HG02588 (cell line): ENCODE data around the gene BDP1.
A peak's percentile ranks its signal among the peaks of the same experiment; 100 is the strongest.
"Not testable (repeated sequence)": the region's sequence is repeated elsewhere in the genome, so short reads cannot be mapped to it uniquely, and the experiment has no call there.

Experiments used
- ATAC-seq: cut with Tn5 transposase; IDR thresholded peaks from one replicate; pipeline ENCODE4 v1.9.1; 2021; ENCODE audit warnings: mild to moderate bottlenecking, moderate library complexity; ENCODE audit not compliant: unreplicated experiment

Gene BDP1

DNA sequence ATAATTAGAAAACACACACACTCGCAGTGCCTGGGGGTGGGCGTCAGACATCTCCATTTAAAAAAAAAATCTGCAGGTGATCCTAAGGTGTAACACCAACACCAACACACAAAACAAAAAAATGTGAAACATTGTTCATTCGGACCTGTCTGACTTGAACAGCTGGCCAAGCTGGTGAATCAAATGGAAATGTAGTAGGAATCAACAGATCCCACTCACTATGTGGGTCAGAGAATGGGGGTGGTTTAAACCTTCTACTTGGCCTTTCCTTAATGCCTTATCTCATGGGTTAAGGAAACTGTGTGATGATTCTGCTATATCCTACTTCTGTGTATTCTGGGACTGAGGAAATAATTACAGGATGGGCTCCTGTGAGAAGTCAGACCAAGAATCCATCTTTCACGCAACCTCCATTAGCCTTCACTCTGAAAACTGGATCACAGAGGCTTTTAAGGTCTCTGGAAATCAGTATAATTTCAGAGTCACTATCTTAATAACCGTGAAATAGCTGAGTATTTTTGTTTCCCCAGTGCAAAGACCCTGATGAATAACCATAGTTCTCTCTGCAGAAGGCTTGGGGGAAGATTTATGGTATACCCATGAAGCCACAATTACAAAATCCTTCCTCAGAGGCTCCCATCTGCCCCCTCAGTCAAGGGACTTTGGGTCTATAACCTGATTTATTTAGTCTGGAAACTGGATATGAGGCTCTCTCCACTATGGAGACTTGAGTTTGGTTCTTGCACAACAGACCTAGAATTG lies 114.5 kb downstream of the BDP1 start:
- no peak for ATAC-seq

DNA sequence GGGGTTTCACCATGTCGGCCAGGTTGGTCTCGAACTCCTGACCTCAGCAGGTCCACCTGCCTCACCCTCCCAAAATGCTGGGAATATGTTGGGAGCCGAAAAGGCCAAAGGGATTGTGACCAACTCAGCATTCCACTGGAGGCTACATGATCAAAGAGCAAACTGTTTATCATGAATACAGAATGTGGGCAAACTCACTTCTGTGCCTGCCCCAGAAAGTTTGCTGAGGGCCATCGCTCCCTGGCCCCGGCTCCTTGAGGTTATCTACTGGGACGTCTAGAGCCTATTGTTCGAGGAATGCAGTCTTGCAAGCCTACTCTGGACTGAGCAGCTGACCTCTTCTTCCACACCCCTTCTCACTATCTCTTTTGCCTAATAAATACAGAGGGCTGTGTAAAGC lies 116.4 kb downstream of the BDP1 start:
- ATAC-seq: not testable (repeated sequence)

DNA sequence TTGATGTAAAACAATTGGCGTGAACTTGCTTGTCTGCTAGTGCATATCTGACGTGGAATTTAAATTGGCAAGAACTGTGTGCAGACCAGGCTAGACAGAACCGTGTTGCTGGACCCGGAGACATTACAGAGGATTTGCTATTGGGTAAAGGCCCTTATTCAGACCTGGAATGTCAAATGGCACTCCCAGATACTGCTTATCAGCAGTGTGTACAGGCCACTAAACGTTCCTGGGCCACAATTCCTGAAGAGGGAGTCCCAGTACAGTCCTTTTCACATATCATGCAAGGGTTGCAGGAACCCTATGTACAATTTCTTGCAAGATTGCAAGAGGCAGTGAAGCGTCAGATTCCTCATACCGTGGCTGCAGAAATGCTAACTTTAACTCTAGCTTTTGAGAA lies 118.1 kb downstream of the BDP1 start:
- ATAC-seq: no peak

DNA sequence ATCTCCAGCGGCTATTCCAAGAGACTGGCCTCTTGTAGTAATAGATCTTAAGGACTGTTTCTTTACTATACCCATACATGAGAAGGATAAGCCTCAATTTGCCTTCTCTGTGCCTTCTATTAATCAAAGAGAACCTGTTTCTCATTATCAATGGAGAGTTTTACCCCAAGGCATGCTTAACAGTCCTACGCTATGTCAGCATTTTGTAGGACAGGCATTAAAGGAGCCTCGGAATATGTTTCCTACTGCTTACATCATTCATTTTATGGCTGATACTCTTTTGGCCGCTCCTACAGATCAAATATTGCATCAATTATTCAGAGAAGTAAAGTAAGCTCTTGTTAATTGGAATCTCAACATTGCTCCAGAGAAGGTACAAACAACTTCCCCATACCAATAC lies 120.1 kb downstream of the BDP1 start:
- not testable (repeated sequence) for ATAC-seq

DNA sequence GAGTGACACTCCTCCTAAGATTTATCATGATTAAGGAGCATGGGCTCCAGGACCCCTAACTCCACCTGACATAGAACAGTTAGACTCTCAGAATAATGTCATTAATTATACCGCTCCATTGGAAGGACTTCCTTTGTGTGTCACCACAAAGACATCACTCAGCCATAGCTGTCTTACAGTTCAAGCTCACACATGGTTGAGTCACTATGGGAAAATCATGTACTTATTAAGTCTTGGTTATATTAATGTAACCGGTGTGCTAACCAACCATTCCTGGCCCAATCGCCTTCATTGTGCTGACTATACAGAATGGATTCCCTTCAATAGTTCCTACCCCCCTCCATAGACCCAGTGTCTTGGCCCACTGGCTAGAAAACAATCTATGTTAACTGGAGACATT lies 120.8 kb downstream of the BDP1 start:
- ATAC-seq: no peak

DNA sequence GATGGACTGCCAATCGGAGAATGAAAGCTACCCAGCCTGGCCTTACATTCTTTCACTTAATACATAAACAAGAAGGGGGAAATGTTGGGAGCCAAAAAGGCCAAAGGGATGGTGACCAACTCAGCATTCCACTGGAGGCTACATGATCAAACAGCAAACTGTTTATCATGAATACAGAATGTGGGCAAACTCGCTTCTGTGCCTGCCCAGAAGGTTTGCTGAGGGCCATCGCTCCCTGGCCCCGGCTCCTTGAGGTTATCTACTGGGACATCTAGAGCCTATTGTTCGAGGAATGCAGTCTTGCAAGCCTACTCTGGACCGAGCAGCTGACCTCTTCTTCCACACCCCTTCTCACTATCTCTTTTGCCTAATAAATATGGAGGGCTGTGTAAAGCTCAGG lies 122.4 kb downstream of the BDP1 start:
- ATAC-seq: not testable (repeated sequence)

DNA sequence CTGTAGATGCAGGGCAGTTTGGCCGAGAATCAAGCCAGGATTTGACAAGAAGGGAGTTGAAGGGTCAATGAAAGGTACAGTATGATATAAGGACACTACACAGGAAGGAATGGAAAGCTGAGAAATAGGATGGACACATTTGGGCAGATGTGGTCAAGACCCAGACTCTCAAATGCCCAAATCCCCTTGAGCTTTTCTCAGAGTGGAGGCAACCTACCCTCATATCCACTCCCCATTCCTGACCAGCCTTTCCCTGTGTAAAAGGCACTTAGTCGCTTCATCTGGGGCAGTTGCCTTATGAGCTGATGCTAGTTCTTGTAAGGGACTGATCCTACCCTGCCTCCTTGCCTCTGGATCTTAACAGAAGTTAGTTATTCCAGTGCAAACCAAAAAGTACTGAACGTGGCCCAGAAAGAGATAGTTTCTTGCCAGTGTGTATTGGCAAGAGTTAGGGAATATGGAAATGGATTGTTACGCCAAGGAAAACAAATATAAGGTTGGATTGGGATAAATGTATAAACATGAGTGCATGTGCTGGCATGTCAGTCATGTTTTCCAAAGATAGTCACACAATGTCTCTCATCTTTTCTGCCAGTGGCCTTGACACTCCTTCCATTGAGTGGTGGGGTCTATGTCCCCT lies 127.6 kb downstream of the BDP1 start:
- no peak for ATAC-seq

DNA sequence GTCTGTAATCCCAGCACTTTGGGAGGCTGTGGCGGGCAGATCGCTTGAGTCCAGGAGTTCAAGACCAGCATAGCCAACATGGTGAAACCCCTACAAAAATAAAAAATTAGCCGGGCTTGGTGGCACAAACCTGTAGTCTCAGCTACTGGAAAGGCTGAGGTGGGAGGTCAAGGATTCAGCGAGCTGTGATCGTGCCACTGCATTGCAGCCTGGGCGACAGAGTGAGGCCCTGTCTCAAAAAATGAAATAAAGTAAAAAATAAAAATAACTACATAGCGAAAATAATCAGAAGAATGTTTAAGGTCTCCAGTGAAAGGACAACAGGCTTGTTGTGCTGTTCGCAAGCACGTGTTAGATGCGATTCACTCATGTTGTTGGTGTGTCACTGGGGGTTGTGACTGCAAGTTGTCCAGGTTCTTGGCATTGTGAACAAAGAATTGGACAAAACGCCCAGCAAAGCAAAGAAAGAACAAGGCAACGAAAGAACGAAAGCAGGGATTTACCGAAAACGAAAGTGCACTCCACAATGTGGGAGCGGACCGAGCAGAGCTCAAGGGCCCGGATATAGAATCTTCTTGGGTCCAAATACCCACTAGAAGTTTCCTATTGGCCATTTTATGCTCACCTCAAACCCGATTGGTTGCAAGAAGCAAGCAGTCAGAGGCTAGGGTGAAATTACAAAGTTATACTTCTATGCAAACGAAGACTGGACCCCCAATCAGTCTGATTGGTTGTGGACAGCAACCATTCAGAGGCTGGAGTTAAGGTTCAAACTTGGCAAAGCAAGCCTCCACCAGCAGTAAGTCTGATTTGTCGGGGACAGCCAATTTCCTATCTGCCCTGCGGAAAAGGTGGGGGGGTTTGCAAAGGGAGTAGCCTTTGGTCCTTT lies 130.8 kb downstream of the BDP1 start:
- no peak for ATAC-seq

DNA sequence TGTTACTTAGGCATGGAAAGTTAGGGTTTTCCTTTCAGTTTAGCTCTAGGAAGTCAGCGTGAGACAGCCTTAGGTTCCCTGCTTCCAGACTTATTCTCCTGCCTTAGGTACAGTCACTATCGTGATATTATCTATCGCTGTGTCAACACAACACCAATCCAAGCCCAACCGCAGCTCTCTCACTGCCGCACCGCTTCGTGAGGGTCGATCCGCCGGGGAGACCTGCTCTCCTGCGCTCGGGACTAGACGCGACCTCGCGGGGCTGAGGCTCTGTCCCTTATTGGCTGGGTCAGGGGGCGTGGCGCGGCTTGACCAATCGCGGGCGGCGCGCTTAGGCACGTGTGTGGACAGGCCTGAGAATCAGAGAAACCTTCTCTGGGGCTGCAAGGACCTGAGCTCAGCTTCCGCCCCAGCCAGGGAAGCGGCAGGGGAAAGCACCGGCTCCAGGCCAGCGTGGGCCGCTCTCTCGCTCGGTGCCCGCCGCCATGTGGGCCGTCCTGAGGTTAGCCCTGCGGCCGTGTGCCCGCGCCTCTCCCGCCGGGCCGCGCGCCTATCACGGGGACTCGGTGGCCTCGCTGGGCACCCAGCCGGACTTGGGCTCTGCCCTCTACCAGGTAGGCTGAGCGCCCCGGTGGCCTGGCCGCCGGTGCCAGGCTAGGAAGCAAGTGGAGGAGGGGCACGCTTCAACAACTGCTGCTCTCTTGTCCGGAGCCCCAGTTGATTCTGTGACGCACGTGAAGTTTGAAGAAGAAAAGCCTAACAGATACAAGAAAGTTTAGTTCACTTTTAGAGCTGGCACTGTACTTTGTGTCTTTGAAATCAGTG lies 131.7 kb downstream of the BDP1 start, which contains the start of gene MCCC2:
TSS of gene MCCC2 (plus strand) at position 400 of the 825 bp plus-strand sequence. CDS start at position 486, 86 bp downstream.
- peak; percentile 98 for ATAC-seq

DNA sequence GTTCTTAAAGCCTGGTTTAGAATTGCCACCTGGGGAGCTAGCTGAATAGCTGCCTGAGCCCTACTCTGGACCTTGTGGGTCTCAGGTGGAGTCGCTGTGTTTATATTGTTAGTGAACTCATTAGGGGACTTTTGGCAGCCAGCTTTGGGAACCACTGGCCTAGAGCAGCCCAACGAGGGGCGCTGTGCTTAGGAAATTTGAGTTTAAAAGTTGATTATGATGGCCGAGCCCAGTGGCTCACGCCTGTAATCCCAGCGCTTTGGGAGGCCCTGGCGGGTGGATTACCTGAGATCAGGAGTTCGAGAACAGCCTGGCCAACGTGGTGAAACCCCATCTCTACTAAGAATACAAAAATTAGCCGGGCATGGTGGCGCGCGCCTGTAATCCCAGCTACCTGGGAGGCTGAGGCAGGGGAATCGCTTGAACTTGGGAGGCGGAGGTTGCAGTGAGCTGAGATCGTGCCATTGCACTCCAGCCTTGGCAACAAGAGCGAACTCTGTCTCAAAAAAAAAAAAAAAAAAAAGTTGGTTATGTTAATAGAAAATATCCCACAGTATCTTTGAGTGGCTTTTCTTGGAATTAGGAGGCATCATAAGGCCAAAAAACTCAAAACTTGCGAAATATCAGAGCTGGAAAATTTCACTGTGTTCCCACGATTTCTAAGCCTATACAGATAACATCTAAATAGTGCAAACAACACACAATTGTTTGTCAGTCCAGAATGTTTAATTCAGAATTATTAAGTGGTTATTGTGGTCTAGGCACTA lies 132.5 kb downstream of the BDP1 start:
- ATAC-seq: peak; percentile 7

DNA sequence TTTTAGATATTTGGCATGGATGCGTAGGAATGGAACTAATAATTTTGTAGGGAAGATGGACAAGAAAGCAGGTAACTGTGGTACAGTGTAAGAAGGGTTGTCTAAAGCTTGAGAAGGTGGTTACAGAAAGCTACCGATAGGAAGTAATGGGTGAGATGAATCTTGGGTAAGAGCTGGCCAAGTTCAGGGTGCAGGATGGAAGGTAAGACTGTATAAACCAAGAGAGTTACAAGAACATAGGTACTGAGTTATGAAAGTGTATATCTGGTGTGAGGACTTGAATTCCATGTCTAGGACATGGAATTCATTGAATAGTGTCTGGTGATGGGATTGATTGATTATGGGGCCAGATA lies 133.1 kb downstream of the BDP1 start:
- no peak for ATAC-seq

DNA sequence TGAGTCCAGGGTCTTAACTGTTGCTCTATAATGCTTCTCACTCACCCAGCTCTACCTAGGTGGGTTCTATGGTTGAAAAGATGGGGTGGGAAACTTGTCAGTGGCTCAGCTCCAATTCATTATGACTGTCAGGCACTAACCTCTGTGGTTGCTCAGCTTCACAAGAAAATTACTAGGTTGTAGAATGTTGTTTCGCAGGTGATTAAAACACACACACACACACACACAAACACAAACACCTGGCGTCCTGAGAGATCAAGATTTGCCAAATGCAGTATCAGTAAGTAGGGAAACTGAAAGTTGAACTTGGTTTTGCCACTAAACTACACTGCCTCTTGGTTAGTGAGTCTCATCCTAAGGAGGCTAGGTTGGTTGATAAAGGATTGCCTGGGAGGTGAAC lies 134.5 kb downstream of the BDP1 start:
- no peak for ATAC-seq

DNA sequence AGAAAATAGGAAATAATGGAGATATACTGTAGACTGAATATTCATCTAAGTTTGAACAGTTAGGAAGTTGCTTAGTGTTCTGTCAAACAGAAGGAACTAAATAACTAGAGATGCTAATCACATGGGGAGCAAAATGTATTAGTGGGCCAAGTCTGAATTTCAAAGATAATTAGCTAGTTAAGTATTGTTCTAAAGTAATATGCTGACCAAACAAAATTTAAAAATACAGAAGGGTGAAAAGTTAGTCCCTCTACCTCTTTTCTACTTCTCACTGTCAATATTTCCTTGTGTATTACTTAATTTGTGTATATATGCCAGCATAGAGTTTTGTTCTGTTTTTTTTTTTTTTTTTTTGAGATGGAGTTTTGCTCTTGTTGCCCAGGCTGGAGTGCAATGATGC lies 135.6 kb downstream of the BDP1 start:
- ATAC-seq: no peak

DNA sequence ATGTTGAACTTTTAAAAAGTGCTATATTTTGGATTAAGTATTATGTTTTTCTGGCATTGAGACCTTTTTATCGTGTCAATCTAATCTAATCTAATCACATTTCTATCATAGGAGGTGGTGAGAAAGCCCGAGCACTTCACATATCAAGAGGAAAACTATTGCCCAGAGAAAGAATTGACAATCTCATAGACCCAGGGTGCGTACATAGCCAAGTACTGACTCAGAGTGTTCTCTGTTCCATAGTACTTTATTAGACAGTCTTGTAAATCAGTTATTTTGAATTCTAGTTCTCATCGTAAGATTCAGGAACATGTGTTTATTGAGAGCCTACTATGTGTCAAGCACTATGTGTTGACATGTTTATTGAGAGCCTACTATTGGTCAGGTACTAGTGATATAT lies 140.7 kb downstream of the BDP1 start:
- no peak for ATAC-seq

DNA sequence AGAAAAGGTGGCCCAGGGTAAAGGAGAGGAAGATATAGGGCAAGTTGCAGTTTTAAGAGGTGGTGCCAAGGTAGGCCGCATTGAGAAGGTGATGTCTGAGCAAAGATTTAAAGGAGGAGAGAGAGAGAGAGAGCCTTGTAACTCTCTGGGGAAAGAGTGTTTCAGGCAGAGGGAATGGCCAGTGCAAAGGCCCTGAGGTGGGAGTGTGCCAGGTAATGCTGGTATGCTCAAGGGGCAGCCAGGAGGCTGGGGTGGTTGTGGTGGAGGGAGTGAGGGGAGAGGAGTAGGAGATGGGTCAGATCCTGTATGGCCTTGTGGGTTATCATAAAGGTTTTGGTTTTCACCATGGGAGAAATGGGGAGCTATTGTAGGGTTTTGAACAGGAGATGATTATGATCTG lies 141.6 kb downstream of the BDP1 start:
- ATAC-seq: no peak

DNA sequence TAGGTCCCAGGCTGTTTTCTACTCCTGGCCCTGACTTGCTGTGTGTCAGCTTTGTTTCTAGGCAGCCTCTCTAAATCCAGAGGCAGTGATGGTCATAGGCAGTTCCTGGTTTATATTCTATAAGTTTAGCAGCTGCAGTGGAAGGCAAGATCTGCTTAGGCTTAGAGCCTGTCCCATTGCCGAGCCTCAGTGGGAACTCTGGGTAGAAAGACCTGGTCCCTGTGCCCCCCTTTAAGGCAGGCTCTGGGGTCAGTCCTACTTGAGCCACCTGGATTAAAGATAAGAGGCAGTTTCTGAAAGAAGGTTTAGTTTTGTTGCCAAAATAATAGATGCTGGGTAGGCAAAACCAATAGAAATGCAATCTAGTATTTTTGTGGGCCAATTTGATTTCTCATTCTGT lies 145.3 kb downstream of the BDP1 start:
- ATAC-seq: no peak

DNA sequence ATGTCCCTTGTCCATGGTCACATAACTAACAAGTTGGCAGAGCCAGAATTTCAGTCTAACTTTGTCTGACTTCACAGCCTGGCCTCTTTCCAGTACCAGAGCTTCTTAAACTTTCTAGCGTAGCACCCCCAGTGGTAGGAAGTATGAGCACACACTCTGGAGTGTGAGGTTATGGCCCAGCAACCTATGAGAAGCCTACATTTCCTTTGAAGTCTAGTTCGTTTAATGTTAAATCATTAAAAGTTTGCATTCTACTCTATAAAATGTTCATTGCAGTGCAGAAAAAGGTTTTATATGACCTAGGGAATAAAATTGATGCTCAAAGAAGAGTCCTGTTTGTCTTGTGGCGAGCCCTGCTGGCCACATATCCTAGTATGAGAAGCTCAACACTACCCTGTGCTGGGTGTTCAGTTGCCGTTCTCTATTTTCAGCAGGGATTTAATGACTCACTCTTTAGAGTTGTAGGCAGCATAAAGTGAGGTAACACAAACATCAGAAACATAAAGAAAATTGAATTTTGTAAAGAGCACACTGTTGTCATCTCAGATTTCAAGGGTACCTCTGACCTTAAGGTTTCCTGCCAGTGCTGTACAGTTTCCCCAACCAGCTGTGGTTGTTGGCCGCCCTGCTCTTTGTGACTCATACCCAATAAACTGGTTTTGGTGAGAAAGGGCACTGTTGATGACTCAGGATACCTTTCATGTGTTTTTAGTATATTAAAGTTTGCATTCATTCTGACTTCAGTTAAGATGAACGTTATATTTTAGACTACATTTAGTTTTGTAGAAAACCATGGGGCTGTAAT lies 146.0 kb downstream of the BDP1 start:
- peak; percentile 96 for ATAC-seq

DNA sequence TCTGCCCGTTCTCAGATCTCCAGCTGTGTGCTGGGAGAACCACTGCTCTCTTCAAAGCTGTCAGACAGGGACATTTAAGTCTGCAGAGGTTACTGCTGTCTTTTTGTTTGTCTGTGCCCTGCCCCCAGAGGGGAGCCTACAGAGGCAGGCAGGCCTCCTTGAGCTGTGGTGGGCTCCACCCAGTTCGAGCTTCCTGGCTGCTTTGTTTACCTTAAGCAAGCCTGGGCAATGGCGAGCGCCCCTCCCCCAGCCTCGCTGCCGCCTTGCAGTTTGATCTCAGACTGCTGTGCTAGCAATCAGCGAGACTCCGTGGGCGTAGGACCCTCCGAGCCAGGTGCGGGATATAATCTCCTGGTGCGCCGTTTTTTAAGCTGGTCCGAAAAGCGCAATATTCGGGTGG lies 154.5 kb downstream of the BDP1 start:
- not testable (repeated sequence) for ATAC-seq

DNA sequence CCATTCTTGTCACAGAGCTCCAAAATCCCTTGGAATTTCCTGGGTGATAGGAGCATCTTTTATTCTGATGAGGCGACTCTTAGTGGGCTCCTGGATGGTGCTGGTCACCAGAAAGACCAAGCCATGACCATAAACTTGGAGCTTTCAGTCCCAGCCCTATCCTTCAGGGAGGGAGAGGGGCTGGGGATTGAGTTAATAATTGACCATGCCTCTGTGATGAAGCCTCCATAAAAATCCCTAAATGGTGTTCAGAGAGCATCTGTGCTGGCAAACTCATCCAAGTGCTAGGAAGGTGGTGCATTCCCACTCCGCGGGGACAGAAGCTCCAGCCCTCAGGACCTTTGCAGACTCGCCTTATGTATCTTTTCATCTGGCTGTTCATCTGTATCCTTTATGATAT lies 160.4 kb downstream of the BDP1 start:
- ATAC-seq: no peak
